Activated CD4-positive, CD25-positive, alpha-beta regulatory T cell treated with anti-CD3 and anti-CD28 coated beads, Interleukin-2, amount 50 U/mL, for 16 hours (primary cell): ENCODE results near the gene NAMPT.
"Not testable (repeated sequence)": the region's sequence is repeated elsewhere in the genome, so short reads cannot be mapped to it uniquely, and the experiment has no call there.

Source experiments
- DNase-seq: peaks from one replicate; pipeline ENCODE4 v3.0.0-alpha.2; 2020; ENCODE audit warnings: low read depth, low spot score

The NAMPT gene

DNA sequence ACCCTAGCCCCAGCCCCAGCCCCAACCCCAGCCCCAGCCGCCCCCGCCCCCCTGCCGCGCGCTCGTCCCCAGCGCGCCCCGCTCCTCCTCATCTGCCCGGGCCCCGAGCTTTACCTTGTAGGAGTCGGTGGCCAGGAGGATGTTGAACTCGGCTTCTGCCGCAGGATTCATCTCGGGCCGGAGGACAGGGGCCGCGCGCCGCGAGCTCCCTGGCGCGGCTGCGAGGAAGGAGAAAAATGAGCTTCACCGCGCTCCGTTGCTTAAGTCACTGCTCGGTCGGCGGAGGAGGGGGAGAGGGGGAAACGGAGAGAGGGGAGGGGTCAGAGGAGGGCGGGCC is at the start of gene NAMPT:
TSS of gene NAMPT (minus strand) at position 270 of the 337 bp plus-strand sequence. CDS start at position 171, 99 bp downstream.
- no peak for DNase-seq

DNA sequence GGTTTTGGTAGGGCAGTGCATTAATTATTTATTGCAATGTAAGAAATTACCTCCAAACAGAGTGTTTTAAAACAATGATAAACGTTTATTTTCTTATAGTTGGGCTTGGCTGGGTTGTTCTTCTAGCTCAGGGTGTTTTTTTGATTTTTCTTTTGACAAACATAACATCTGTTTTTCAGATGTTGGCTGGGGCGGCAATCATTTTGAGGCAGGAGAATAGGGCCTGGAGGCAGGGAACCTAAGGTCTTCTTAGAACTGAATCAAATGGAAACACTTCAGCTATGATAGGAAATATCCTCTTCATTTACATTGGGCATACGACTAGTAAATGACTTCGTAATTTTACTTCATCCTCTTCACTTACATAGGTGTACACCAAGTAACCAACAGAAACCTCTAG is 47.4 kb upstream of the NAMPT start:
- DNase-seq: no peak

DNA sequence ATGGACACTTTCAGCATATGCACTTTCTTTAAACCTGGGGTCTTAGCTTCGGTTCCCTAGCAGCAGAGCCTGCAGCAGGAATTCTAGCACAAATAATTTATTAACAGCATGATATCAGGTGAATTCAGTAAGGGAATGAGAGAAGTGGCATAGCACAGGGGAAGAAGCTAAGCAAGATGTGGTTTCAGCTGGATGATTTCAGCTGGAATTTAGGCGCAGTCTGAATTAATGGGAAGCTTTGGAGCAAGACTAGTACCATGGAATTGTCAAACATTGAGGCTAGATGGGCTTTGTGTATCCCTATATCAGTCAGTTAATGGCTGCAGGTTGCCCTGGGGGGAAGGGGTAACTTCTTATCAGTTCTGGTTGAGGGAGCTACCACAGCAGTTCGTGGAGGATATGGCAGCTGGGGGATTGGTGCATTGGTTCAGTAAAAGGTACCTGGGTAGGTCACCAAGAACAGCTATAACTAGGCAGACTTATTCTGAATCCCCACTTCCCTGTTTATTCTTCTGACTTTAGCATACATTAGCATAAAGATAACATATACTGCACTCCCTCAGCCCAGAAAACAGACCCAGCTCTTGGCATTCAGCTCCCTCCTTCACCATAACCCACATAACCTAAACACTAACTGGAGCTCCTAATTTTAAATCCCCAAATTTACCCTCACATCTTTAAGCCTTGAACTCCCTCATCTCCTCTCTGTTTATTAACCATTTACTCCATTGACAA is 46.8 kb upstream of the NAMPT start:
- DNase-seq: no peak

DNA sequence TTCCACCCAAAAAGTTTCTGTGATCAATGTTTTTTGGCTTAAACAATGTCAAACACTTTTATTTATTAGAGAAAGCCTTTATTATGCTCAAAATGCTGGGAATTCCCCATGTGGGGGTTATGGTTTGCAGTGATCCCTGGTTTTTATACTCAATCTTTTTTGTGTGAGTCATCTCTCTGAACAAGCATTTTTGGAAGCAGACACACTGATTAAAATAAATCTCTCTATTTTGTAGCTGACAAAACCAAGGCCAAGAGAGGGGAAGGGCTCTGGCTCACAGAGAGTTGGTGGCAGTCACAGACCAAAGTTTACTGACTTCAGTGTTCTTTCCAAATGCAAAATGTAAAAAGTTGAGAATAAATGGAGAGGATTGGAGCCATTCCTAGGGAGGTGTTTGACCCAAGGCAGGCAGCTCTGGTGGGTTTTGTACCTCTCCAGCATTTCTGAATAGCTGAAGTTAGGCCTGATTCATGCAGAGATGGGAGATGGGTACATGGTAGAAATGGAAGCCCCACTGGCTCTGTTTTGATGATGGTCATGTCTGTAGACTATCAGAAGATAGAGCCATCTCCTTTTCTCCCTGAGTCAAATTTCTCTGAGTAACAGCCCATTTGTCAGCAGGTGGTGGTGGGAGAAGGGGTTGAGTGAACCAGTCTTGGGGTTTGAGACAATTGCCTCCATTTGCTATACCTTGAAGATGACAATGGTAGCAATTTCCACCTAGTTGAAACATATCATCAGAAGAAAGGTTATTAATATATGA is 45.4 kb upstream of the NAMPT start:
- no peak for DNase-seq

DNA sequence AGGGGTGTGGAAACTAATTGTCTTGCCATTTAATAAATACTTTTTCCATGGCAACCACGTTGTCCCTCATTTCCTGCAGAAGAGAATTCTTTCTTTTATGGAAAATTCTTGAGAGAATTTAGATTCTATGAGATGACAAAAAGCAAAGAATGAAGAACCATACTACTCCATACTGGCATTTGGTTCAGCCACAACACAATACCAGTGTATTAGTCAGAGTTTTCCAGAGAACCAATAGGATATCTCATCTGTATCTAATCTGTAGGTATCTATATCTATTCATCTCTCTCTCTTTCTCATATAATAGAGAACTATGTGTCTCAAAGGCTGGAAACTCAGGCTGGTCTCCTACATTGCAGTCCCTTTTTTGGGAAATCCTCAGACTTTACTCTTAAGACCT is 44.6 kb upstream of the NAMPT start:
- DNase-seq: no peak

DNA sequence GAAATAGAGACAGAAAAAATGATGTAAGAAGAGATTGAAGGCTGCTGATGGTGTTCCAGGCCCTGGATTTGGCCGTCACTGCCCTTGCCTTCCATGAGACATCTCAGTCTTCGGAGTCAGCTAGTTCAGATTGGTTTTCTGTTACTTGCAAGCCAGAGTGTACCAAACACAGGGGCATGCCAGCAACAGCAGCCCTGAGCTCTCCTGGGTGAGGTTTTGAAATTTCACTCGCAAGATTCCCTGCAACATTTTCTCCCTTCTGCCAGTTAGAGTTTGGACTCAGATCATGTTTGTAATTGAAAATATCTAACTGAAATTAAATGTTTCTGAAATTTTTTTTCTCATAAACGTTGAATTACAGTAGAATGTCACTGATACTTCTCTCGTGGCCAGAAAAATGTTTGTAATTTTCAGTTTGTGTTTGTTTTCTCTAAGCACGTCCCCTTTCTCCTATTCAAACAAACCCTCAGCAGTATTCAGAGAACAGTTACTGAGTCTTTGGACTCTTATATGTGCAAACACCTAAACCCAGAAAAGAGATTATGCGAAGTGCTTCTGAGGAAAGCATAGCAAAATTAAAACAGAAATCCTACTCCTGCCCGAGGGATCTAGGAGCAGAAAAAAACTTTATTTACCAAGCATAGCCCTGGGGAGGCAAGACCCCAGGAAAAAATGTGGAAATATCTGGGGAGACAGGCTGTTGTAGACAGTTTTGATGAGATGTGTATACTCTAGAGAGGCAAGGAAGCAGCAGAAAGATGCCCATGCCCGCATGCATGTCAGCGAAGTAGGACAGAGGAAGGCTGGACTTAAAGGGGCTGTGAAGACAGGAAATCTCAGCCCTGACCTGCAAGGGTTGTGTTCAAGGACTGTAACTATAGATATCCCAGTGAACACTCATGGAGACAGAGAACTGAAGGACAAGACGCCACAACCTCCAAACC is 43.0 kb upstream of the NAMPT start:
- DNase-seq: no peak

DNA sequence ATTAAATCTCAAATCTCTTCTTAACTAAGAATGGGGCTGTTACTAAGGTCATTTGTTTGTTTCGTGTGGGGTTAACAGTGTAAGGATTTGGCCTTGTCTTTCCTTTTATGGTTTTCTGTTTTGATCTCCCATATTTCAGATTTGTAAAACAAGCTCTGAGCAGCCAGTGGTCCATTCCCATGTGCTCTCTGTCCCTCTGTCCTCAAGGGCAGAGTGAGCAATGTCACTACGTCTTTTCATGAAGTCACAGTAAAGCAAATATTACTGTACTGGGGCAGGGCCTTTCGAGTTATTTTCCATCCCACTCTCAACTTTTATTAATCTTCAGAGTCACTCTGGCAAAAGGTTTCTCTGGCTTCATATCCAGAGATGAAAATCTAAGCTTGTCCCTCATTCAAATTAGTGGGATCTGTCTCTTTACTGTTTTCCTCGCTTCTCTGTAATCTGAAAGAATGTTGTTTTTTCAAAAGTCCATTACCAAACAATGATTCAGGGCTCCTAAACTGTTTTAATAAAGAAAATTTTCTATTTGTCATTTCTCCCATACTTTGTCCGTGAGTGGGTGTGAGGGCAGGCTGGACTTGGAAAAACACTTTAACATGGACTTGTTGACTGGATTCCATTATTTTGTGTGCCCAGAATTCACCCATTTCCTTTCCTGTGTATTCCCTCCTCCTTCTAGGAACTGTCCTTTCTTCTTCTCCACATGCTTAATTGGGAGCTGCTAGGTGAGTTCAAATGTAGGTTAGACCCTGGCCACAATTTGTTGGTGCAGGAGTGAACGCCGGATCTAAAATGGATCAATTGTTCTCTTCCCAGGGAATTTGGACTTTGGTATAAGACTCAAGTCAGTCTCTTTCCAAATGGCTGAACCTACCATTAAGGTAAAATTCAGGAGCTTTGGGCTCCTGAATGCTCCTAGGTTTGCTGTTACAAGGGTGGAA is 42.1 kb upstream of the NAMPT start:
- DNase-seq: no peak

DNA sequence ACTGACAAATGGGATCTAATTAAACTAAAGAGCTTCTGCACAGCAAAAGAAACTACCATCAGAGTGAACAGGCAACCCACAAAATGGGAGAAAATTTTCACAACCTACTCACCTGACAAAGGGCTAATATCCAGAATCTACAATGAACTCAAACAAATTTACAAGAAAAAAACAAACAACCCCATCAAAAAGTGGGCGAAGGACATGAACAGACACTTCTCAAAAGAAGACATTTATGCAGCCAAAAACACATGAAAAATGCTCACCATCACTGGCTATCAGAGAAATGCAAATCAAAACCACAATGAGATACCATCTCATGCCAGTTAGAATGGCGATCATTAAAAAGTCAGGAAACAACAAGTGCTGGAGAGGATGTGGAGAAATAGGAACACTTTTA is 39.7 kb upstream of the NAMPT start:
- DNase-seq: not testable (repeated sequence)

DNA sequence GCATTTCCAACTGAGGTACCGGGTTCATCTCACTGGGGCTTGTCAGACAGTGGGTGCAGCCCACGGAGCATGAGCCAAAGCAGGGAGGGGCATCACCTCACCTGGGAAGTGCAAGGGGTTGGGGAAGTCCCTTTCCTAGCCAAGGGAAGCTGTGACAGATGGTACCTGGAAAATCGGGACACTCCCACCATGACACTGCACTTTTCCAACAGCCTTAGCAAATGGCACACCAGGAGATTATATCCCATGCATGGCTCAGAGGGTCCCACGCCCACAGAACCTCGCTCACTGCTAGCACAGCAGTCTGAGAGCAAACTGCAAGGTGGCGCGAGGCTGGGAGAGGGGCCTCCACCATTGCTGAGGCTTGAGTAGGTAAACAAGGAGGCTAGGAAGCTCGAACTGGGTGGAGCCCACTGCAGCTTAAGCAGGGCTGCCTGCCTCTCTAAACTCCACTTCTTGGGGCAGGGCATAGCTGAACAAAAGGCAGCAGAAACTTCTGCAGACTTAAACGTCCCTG is 35.5 kb upstream of the NAMPT start:
- DNase-seq: not testable (repeated sequence)

DNA sequence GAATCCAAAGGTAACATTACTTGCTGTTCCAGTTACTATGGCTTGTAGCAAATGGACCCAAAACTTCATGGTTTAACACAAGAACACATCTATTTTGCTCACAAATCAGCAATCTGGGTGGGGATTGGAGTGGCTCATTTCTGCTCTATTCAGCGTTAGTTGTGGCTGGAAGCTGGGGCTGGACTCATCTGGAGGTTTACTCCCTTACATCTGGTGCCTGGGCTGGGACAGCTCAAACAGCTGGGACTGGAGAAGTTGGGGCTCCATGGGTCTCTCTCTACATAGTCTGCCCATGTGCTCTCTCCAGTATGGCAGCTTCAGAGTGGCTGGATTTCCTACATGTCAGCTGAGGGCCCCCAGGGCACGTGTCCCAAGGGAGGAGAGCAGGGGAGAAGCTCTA is 33.7 kb upstream of the NAMPT start:
- no peak for DNase-seq

DNA sequence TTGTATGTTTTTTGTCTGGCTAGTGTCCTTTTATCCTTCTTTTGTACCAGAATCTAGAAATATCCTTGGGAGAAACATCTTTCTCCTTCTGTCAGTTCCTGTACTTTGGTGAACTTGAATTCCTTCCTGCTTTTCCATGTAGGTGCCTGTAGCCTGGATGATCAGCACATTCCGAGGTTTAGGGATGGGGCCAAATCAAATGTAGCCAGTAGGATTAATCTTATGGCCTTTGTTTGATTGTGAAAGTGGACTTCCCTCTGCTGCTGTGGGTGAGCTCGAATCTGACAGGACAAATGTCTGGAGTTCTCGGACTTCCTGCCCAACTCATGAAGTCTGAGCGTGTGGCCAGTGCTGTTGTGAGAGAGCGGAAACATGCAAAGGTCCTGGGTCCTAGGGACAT is 33.2 kb upstream of the NAMPT start:
- no peak for DNase-seq

DNA sequence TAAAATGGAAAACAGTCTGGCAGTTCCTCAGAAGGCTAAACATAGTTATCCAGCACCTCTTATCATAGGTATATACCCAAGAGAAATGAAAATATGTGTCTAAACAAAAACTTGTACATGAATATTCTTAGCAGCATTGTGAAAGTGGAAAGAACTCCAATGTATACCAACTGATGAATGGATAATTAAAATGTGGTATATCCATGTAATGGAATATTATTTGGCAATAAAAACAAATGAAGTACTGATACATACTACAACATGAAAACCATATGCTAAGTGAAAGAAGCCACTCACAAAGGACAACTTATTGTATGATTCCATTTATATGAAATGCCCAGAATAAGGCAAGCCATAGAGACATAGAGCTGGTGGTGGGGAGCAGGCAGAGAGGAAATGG is 32.2 kb upstream of the NAMPT start:
- DNase-seq: no peak

DNA sequence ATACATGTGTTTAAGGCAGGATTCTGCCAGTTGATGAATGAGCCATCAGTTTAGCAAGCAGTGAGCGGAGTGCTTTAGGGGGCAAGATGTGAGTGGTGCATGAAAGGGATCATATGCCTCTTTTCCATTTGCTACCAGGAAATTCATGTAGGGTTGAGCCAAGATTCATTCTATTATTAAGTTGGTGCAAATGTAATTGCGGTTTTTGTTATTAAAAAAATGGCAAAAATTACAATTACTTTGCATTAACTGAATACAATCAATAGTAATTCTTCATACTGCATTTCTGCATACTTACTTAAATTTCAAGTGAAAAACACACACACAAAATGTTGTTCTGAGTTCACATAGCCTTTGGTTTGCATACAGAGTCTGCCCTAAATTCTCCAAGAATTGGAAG is 30.1 kb upstream of the NAMPT start:
- no peak for DNase-seq

DNA sequence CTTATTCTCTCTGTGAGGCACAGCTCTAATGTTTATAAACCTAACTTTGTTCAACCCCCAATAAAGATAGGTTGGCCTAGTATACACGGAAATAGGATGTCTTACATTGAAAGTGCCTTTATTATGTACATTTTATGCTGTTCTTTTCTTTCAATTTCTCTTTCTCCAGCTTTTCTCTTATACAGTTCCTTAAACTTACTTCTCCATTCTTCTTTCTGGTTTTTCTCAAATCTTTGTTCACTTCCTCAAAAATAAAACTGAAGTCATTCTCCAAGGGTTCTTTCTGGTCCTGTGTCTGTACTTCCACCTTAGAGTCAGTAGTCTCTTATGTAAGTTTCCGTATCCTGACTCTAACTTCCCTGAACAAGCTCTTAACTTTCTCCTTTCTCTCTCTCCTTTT is 29.2 kb upstream of the NAMPT start:
- no peak for DNase-seq

DNA sequence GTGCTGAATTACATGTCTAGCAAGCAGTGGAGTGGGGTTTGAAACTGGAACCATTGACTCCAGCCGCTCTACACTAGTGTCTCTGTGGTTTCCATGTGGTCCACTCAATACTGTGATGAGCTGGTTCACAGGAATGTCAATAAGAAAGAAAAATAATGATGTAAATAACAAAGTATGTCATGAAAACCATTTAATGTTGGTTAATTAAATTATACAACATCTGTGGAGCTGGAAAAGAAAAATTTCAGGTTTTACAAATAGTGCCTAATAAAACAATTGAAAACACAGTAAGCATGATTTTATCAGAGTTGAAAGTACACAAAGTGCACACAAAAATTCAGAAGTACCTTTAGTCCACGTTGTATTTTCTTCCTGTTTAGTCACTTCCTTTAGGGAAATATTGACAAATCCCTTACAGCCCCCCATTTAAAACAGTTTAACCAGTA is 28.7 kb upstream of the NAMPT start:
- DNase-seq: no peak

DNA sequence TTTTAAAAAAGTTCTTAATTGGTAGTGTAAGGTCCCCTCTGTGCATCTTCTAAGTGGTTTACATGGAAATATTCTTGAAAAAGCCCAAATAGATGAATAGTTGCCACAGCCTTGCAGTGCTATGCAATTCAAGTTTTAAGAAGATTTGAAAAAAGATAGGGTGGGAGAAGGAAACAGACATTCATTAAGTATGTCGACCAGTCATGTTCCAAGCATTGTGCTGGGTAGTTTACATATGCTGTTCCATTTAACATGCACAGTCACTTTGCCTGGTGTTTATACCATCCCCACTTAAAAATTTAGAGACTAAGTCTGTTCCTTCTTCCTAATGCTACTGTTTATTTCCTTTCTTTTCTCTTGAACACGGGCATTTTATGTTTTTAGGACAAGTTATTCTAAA is 28.1 kb upstream of the NAMPT start:
- DNase-seq: no peak

DNA sequence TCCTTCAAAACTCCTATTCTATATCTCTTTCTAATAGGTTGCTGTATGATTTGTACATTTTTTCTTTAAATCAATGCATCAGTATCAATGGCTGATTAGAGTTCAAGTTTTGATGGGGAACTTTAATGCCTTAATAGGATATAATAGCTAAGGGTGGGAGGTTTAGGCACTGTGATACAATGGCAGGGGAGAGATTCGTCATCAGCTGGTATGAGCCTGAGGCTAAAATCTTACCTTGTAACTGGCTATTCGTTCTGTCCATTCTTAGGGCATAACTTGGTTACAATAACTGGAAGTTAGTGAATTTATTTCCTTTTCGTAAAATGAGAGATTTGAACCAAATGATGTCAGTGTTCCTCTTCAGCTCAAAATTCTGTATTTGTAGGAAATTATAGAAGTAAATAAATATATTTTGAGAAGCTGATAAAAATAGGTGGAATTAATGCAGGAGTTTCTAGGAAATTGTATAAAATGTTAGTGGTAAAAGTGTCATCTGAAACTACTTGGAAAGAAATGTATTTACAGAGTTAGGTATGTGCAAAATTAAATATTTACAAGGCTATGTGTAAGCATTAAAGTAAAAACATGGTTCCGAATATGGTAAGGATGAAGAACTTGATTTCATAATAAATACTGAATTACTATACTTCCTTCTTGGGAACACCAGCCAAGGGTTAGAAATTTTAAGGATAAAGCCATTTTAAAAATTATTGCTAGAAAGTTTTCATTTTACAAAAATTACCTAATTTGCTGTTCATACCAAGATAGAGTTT is 27.5 kb upstream of the NAMPT start:
- DNase-seq: no peak

DNA sequence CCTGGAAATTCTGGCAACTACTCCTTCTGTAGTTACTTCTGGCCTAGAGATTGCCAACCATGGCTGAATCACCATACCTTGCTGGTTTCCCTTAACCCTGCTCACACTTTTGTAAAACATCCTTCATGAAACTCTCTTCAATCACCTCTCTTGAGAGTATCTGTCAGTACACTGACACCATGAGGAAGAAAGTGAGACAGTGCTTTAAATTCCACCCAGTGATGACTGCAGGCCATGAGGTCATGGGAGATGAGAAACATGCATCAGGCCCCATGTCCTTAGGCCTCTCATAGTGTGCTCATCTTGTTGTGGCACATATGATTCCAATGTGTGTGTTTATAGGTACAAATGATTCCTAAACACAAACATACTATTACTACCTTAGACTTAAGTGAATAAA is 24.6 kb upstream of the NAMPT start:
- no peak for DNase-seq

DNA sequence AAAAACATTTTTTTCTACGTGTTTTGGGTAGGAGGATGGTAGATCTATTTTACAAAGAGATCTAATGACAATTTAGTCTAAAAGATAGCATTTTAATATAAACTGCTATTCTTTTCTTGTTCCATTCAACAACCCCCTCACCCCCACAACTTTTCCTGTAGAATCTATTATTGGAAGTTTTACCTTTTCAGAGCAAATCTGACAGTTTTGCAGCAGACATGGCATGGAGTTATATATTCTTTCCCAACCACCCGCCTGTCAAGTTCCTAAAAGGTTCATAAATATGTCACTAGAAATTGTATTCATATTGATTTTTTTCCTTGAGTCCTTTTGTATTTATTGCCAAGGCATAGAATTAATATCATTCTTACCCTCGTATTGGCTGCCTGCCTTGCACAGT is 21.5 kb upstream of the NAMPT start:
- no peak for DNase-seq

DNA sequence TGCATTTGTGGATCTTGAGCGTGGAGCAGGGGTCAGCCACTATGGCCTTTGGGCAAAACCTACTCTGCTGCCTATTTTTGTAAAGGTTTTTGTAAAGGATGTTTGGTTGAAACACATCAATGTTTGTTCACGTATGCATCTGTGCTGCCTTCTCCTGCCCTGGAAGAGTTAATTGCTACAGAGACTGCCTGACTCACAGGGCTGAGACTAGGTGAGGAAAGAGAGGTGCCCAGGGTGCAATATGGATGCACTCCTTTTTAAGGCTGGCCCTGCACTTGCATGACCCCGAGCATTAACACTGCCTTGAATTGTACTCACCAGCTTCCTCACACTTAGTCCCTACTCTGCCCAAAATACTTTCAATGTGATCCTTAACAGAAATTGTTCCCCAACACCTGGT is 20.9 kb upstream of the NAMPT start:
- no peak for DNase-seq
